GM21528 (cell line): ENCODE results near the gene CHIT1.
"Not testable (repeated sequence)": the region's sequence is repeated elsewhere in the genome, so short reads cannot be mapped to it uniquely, and the experiment has no call there.

Experiments used
- ATAC-seq: cut with Tn5 transposase; IDR thresholded peaks from one replicate; pipeline ENCODE4 v1.9.1; 2021; ENCODE audit warnings: mild to moderate bottlenecking, moderate library complexity; ENCODE audit not compliant: unreplicated experiment, low FRiP score

The CHIT1 gene

GRCh38 chr1:203266140-203266539 lies 36.7 kb upstream of the CHIT1 start:
- ATAC-seq = not testable (repeated sequence)

- ATAC-seq = no peak
Observed at GRCh38 chr1:203265541-203265940, 36.1 kb upstream of the CHIT1 start.

- ATAC-seq = no peak
Observed at GRCh38 chr1:203264052-203264501, 34.6 kb upstream of the CHIT1 start.

- ATAC-seq = no peak
Observed at GRCh38 chr1:203263496-203263895, 34.0 kb upstream of the CHIT1 start.

GRCh38 chr1:203256636-203257035 lies 27.2 kb upstream of the CHIT1 start:
- not testable (repeated sequence) for ATAC-seq

GRCh38 chr1:203254782-203255181 lies 25.3 kb upstream of the CHIT1 start:
- not testable (repeated sequence) for ATAC-seq

- no peak for ATAC-seq
Observed at GRCh38 chr1:203252678-203253077, 23.2 kb upstream of the CHIT1 start.

- ATAC-seq = no peak
Observed at GRCh38 chr1:203251466-203251865, 22.0 kb upstream of the CHIT1 start.

GRCh38 chr1:203250911-203251310 lies 21.4 kb upstream of the CHIT1 start:
- no peak for ATAC-seq

GRCh38 chr1:203244776-203245175 lies 15.3 kb upstream of the CHIT1 start:
- no peak for ATAC-seq

- ATAC-seq = not testable (repeated sequence)
Observed at GRCh38 chr1:203241708-203242107, 12.2 kb upstream of the CHIT1 start.

- ATAC-seq = no peak
Observed at GRCh38 chr1:203239526-203240305, 10.2 kb upstream of the CHIT1 start.

- no peak for ATAC-seq
Observed at GRCh38 chr1:203239081-203239480, 9.6 kb upstream of the CHIT1 start.

- no peak for ATAC-seq
Observed at GRCh38 chr1:203238535-203238934, 9.1 kb upstream of the CHIT1 start.

GRCh38 chr1:203234901-203235300 lies 5.4 kb upstream of the CHIT1 start:
- not testable (repeated sequence) for ATAC-seq

- no peak for ATAC-seq
Observed at GRCh38 chr1:203228670-203229069, 803 bp downstream of the CHIT1 start.

- no peak for ATAC-seq
Observed at GRCh38 chr1:203227371-203228083, 1.9 kb downstream of the CHIT1 start.

- no peak for ATAC-seq
Observed at GRCh38 chr1:203225071-203225470, 4.4 kb downstream of the CHIT1 start.

GRCh38 chr1:203223012-203223775 lies 6.3 kb downstream of the CHIT1 start:
- no peak for ATAC-seq

- no peak for ATAC-seq
Observed at GRCh38 chr1:203219934-203220333, 9.5 kb downstream of the CHIT1 start.

- no peak for ATAC-seq
Observed at GRCh38 chr1:203219171-203219570, 10.3 kb downstream of the CHIT1 start.
